NCI-H2029 treated with DMSO at 0.1 percent for 48 hours (cell line): ENCODE measurements around the gene SNX6.
"Not testable (repeated sequence)": the region's sequence is repeated elsewhere in the genome, so short reads cannot be mapped to it uniquely, and the experiment has no call there.

Experiments
- DNase-seq: peaks from one replicate; lab custom pipeline; 2025; lab: John Stamatoyannopoulos, UW

SNX6 gene

DNA sequence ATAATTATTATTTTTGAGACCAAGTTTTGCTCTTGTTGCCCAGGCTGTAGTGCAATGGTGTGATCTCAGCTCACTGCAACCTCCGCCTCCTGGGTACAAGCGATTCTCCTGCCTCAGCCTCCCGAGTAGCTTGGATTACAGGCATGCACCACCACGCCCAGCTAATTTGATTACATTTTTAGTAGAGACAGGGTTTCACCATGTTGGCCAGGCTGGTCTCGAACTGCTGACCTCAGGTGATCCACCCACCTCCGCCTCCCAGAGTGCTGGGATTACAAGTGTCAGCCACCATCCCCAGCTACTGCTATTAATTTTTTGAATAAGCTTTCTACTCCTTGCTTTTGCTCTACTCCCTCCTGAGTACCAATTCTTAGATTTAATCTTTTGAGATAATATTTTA, 108.9 kb downstream of the SNX6 start:
- not testable (repeated sequence) for DNase-seq

DNA sequence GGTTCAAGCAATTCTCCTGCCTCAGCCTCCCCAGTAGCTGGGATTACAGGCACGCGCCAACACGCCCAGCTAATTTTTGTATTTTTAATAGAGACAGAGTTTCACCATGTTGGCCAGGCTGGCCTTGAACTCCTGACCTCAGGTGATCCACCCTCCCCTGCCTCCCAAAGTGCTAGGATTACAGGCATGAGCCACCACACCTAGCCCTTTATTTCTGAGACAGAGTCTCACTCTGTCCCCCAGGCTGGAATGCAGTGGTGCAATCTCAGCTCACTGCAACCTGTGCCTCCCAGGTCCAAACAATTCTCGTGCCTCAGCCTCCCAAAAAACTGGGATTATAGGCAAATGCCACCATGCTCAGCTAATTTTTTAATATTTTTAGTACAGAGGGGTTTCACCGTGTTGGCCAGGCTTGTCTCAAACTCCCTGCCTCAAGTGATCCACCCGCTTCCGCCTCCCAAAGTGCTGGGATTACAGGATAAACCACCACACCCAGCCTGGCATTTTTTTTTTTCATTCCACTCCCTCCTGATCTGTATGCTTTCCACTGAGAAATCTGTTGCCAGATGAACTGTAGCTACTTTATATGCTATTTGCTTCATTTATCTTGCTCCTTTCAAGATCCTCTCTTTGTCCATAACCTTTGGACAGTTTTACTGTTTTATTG, 109.5 kb downstream of the SNX6 start:
- not testable (repeated sequence) for DNase-seq
